ENCODE results near the gene SUMO3.

The SUMO3 gene

GRCh38 chr21:44780767-44781459, 36.9 kb downstream of the SUMO3 start:
- Histone ChIP-seq H3K4me1 (ENCODE audit: insufficient read depth, low read length, severe bottlenecking) (peaks cover 1% of the 10 kb centered on the region), H3K36me3 (ENCODE audit: insufficient read depth, low read length) (peaks cover 88% of the 10 kb centered on the region), H3K27ac (ENCODE audit: low read depth, low read length, poor library complexity, severe bottlenecking) (no peak overlapping the region), H4K20me1 (ENCODE audit: insufficient read depth, low read length) (peaks cover 2% of the 10 kb centered on the region; the same call in 1 of the 2 replicates), H3K9me3 (ENCODE audit: low read length) (no peaks in the 10 kb centered on the region), H3K4me3 (ENCODE audit: low read depth, low read length, poor library complexity, severe bottlenecking) (no peak overlapping the region), H3K79me2 (ENCODE audit: insufficient read depth, low read length) (peaks cover 41% of the 10 kb centered on the region), H3F3A (ENCODE audit: insufficient read depth, low read length) (no peaks in the 10 kb centered on the region), H3K9me2 (ENCODE audit: low read depth, low read length) (no peaks in the 10 kb centered on the region), H3K4me2 (ENCODE audit: low read length) (no peak overlapping the region), H2AFZ (ENCODE audit: low read length) (no peak overlapping the region), H3K27me3 (ENCODE audit: insufficient read depth, low read length) (no peaks in the 10 kb centered on the region), H3K9ac (ENCODE audit: low read length) (no peak overlapping the region)
- TF ChIP-seq CTCF (IDR thresholded peaks at IDR 0.05; ENCODE audit: low read length), result no peak
- no peak for TF ChIP-seq EZH2 (IDR thresholded peaks at IDR 0.05; ENCODE audit: borderline replicate concordance, low read length)

- Histone ChIP-seq H3K4me3 (ENCODE audit: low read depth, low read length, poor library complexity, severe bottlenecking) (no peak overlapping the region), H3K27ac (ENCODE audit: low read depth, low read length, poor library complexity, severe bottlenecking) (no peak overlapping the region), H3K27me3 (ENCODE audit: insufficient read depth, low read length) (no peaks in the 10 kb centered on the region), H2AFZ (ENCODE audit: low read length) (no peak overlapping the region), H3K9ac (ENCODE audit: low read length) (no peak overlapping the region), H3K9me2 (ENCODE audit: low read depth, low read length) (no peaks in the 10 kb centered on the region), H3K4me1 (ENCODE audit: insufficient read depth, low read length, severe bottlenecking) (no peaks in the 10 kb centered on the region), H3F3A (ENCODE audit: insufficient read depth, low read length) (no peaks in the 10 kb centered on the region), H4K20me1 (ENCODE audit: insufficient read depth, low read length) (peaks cover 2% of the 10 kb centered on the region; the same call in 1 of the 2 replicates), H3K9me3 (ENCODE audit: low read length) (no peaks in the 10 kb centered on the region), H3K36me3 (ENCODE audit: insufficient read depth, low read length) (peaks cover 88% of the 10 kb centered on the region), H3K4me2 (ENCODE audit: low read length) (no peak overlapping the region), H3K79me2 (ENCODE audit: insufficient read depth, low read length) (peaks cover 33% of the 10 kb centered on the region)
- TF ChIP-seq CTCF (IDR thresholded peaks at IDR 0.05; ENCODE audit: low read length) (no peak), EZH2 (IDR thresholded peaks at IDR 0.05; ENCODE audit: borderline replicate concordance, low read length) (no peak)
Observed at GRCh38 chr21:44780137-44780502, 37.7 kb downstream of the SUMO3 start.

GRCh38 chr21:44779417-44780136, 38.3 kb downstream of the SUMO3 start:
- Histone ChIP-seq H2AFZ (ENCODE audit: low read length) (no peak overlapping the region), H3K27me3 (ENCODE audit: insufficient read depth, low read length) (no peaks in the 10 kb centered on the region), H3K9me2 (ENCODE audit: low read depth, low read length) (no peaks in the 10 kb centered on the region), H4K20me1 (ENCODE audit: insufficient read depth, low read length) (peaks cover 2% of the 10 kb centered on the region; the same call in 1 of the 2 replicates), H3K36me3 (ENCODE audit: insufficient read depth, low read length) (peaks cover 88% of the 10 kb centered on the region), H3K79me2 (ENCODE audit: insufficient read depth, low read length) (peaks cover 33% of the 10 kb centered on the region), H3K9ac (ENCODE audit: low read length) (no peak overlapping the region), H3K4me2 (ENCODE audit: low read length) (no peak overlapping the region), H3F3A (ENCODE audit: insufficient read depth, low read length) (no peaks in the 10 kb centered on the region), H3K27ac (ENCODE audit: low read depth, low read length, poor library complexity, severe bottlenecking) (no peak overlapping the region), H3K4me3 (ENCODE audit: low read depth, low read length, poor library complexity, severe bottlenecking) (no peak overlapping the region), H3K9me3 (ENCODE audit: low read length) (no peaks in the 10 kb centered on the region), H3K4me1 (ENCODE audit: insufficient read depth, low read length, severe bottlenecking) (no peaks in the 10 kb centered on the region)
- TF ChIP-seq CTCF (IDR thresholded peaks at IDR 0.05; ENCODE audit: low read length), result no peak
- TF ChIP-seq EZH2 (IDR thresholded peaks at IDR 0.05; ENCODE audit: borderline replicate concordance, low read length), result no peak

Measured in OCI-LY1 (cell line).